Measurements from ENCODE around the gene ATP6V0A1.

DNA sequence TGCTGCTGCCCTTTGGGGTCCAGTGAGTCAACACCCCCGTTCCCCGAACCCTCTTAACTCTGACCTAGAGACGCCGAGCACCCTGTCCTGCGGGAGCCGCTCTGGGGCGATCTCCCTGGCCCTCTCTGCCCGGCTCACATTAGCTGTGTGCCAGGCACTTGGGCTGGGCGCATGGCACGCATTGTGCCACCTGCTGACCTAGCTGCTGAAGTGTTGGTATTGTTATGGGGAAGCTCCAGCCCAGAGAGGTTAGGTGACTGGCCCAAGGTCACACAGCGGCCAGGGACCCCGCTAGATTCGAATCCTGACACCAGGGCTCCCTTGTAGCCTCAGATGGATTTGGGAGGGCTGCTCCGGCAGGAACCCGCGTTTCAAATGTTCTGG is 95.2 kb downstream of the ATP6V0A1 start:
- TF ChIP-seq CTCF (IDR thresholded peaks at IDR 0.05 in 8 of 11, conservative IDR thresholded peaks at IDR 0.05 in 3 of 11) (no peak), POLR2A (IDR thresholded peaks at IDR 0.05) (no peak)

Measured in spleen (tissue), 7 donors.